CD8-positive, alpha-beta memory T cell (primary cell): ENCODE measurements around the gene EPHB3. TPM values are rescaled to one million over a fixed set of nuclear protein-coding genes. Genes with fewer than 3 reads are reported as not detected.

Experiments used
- CTCF ChIA-PET: fragments of 350-600 bp; sonication (Branson Sonifier 250); formaldehyde crosslinking; loops from one replicate; lab custom pipeline; 2021; ENCODE audit warnings: antibody characterized with exemption; lab: Charles Lee
- POLR2A ChIA-PET: fragments of 350-600 bp; sonication (Branson Sonifier 250); formaldehyde crosslinking; loops from one replicate; lab custom pipeline; 2021; ENCODE audit warnings: antibody characterized with exemption; lab: Charles Lee
- DNase-seq, 5 donors: peaks; one replicate each; pipeline versions ENCODE4 v3.0.0 to v3.0.0-alpha.2; 2020 to 2022; ENCODE audit warnings: mixed read lengths in 1 of 5
- H3K27ac ChIP-seq: one replicate; pipeline ENCODE4 v1.7.0; 2013; ENCODE audit warnings: low read depth, mild to moderate bottlenecking, low read length, moderate library complexity
- H3K27me3 ChIP-seq: 2 replicates; pipeline ENCODE4 v1.7.0; 2013; ENCODE audit warnings: low read length, mild to moderate bottlenecking; ENCODE audit not compliant: insufficient read depth, poor library complexity, severe bottlenecking
- H3K36me3 ChIP-seq: 2 replicates; pipeline ENCODE4 v1.7.0; 2013; ENCODE audit warnings: mild to moderate bottlenecking, low read length, moderate library complexity; ENCODE audit not compliant: insufficient read depth
- H3K4me1 ChIP-seq: 2 replicates; pipeline ENCODE4 v1.7.0; 2013; ENCODE audit warnings: mild to moderate bottlenecking, low read length, moderate library complexity; ENCODE audit not compliant: insufficient read depth
- H3K4me3 ChIP-seq: 2 replicates; pipeline ENCODE4 v1.7.0; 2013; ENCODE audit warnings: mild to moderate bottlenecking, low read length
- H3K9me3 ChIP-seq: 2 replicates; pipeline ENCODE4 v1.7.0; 2013; ENCODE audit warnings: mild to moderate bottlenecking, low read length
- H3K27ac Mint-ChIP-seq, 8 donors: one replicate each; pipeline ENCODE4 v1.8.0; 2020 to 2021; ENCODE audit warnings: mixed read lengths in 8 of 8, mild to moderate bottlenecking in 6 of 8, inconsistent platforms in 3 of 8, moderate library complexity in 3 of 8
- H3K27me3 Mint-ChIP-seq, 2 donors: one replicate each; pipeline ENCODE4 v1.8.0; 2020 to 2021; ENCODE audit warnings: mixed read lengths in 2 of 2, mild to moderate bottlenecking in 1 of 2, moderate library complexity in 1 of 2
- H3K36me3 Mint-ChIP-seq, 3 donors: one replicate each; pipeline ENCODE4 v1.8.0; 2020 to 2021; ENCODE audit warnings: mixed read lengths in 3 of 3, inconsistent platforms in 1 of 3, mild to moderate bottlenecking in 1 of 3
- H3K4me1 Mint-ChIP-seq, 3 donors: one replicate each; pipeline ENCODE4 v1.8.0; 2020 to 2021; ENCODE audit warnings: mixed read lengths in 3 of 3, inconsistent platforms in 1 of 3, mild to moderate bottlenecking in 1 of 3
- H3K4me3 Mint-ChIP-seq, 7 donors: one replicate each; pipeline ENCODE4 v1.8.0; 2020 to 2021; ENCODE audit warnings: mixed read lengths in 7 of 7, mild to moderate bottlenecking in 6 of 7, moderate library complexity in 4 of 7, inconsistent platforms in 2 of 7
- H3K9me3 Mint-ChIP-seq, 5 donors: one replicate each; pipeline ENCODE4 v1.8.0; 2020 to 2022; ENCODE audit warnings: mixed read lengths in 5 of 5, mild to moderate bottlenecking in 3 of 5, moderate library complexity in 2 of 5, inconsistent platforms in 1 of 5
- polyA plus RNA-seq: library from polyadenylated mRNA; unstranded; fragments of 300-500 nt; fragmentation: Illumina TruSeq; gene quantifications from one replicate; pipeline ENCODE4 v1.2.3, GENCODE V29; 2021
- total RNA-seq, 2 experiments: library from RNA; stranded (reverse); gene quantifications; one replicate each; pipeline ENCODE4 v1.2.3, GENCODE V29; 2021

The EPHB3 gene
- total and polyA plus RNA-seq, 3 experiments from 2014 or later, result 0.04 to 0.31 TPM; not detected in 1

DNA sequence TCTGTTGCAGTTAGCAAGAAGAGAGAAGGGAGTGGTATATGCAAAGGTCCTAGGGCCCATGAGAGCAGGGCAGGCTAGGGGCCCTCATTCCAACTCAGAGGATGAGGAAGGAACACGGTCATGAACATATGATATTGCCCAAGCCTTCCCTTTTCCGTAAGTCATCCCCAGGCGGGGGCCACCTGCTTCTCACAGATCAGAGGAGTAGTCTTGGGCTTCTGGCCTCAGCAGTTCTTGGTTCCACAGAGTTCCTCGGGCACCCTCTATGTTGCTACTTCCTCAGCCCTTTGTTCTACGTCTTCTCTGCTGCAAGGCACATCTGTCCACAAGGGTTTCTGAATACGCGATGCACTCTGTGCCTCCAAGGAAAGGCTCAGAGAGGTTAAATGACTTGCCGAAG lies 25.3 kb downstream of the EPHB3 start:
- no peaks in the 10 kb centered on the region for H3K36me3 ChIP-seq
- CTCF ChIA-PET, result no interaction called here
- H3K27ac ChIP-seq, result no peak overlapping the region
- no peaks in the 10 kb centered on the region for H3K9me3 Mint-ChIP-seq
- H3K36me3 Mint-ChIP-seq, result no peaks in the 10 kb centered on the region
- no peak overlapping the region for H3K27ac Mint-ChIP-seq
- no peak for DNase-seq
- peaks cover 5 to 13% (median 10%) of the 10 kb centered on the region in 3 donors for H3K4me1 Mint-ChIP-seq
- POLR2A ChIA-PET, result no interaction called here
- peaks cover 3% of the 10 kb centered on the region for H3K27me3 ChIP-seq
- H3K4me1 ChIP-seq, result no peaks in the 10 kb centered on the region
- H3K9me3 ChIP-seq, result no peaks in the 10 kb centered on the region
- peaks cover 20 to 33% of the 10 kb centered on the region in 2 donors for H3K27me3 Mint-ChIP-seq
- no peak overlapping the region for H3K4me3 Mint-ChIP-seq
- H3K4me3 ChIP-seq, result no peak overlapping the region

DNA sequence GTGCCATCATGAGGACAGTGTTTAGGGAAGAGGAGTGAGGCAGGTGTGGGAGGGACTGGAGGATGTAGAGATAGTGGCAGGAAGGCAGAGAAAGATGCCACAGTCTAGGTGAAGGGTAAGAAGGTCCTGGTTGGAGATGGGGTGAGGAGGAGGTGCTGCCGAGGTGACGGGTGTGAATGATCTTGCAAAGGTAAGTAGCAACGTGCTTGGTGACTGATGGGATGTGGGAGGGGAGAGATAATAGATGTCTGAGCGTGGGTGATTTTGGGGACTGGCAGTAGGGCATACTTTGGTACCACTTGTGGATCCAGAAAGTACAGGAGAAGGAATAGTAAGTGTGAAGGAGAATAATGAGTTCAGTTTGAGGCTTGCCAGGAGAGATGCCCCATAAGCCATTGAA lies 27.2 kb downstream of the EPHB3 start:
- Histone ChIP-seq H3K4me3 (no peak overlapping the region), H3K9me3 (no peaks in the 10 kb centered on the region), H3K27ac (no peak overlapping the region), H3K4me1 (no peaks in the 10 kb centered on the region), H3K27me3 (no peaks in the 10 kb centered on the region), H3K36me3 (no peaks in the 10 kb centered on the region)
- Mint-ChIP-seq H3K36me3 (no peaks in the 10 kb centered on the region), H3K9me3 (no peaks in the 10 kb centered on the region), H3K27ac (no peak overlapping the region), H3K27me3 (peaks cover 9 to 20% of the 10 kb centered on the region in 2 donors), H3K4me3 (no peak overlapping the region), H3K4me1 (peaks cover 0 to 6% (median 3%) of the 10 kb centered on the region in 3 donors)
- no peak for DNase-seq
- POLR2A ChIA-PET, result no interaction called here
- CTCF ChIA-PET, result no interaction called here

- H3K9me3 Mint-ChIP-seq, result no peaks in the 10 kb centered on the region
- ChIA-PET POLR2A (no interaction called here), CTCF (no interaction called here)
- H3K36me3 Mint-ChIP-seq, result no peaks in the 10 kb centered on the region
- Histone ChIP-seq H3K27me3 (no peaks in the 10 kb centered on the region), H3K27ac (no peak overlapping the region), H3K4me1 (no peaks in the 10 kb centered on the region), H3K9me3 (no peaks in the 10 kb centered on the region), H3K36me3 (no peaks in the 10 kb centered on the region), H3K4me3 (no peak overlapping the region)
- DNase-seq, result no peak
- H3K4me3 Mint-ChIP-seq, result no peak overlapping the region
- H3K4me1 Mint-ChIP-seq, result no peaks in the 10 kb centered on the region
- H3K27me3 Mint-ChIP-seq, result peaks cover 8 to 18% of the 10 kb centered on the region in 2 donors
- no peak overlapping the region for H3K27ac Mint-ChIP-seq
Measured at GRCh38 chr3:184590795-184591194, 29.2 kb downstream of the EPHB3 start.

DNA sequence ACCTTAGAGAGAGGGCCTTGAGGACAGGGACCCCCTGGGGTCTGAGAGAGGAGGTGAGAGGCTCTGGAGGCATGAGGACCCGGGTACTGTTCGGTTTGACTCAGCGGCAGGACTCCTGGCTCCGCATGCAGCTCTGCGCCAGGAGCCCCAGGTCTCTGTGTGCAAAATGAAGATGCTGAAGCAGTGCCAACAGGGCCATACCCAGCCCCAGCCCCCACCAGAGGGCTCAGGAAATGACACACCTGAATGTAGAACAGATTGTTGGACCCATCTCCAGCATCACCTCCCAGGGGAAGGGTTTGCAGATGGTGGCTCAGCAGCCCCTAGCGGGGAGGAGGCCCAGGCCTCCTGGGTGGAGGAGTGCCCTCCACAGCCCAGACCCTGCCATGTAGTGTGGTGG lies 30.2 kb downstream of the EPHB3 start:
- Mint-ChIP-seq H3K27me3 (peaks cover 5 to 17% of the 10 kb centered on the region in 2 donors), H3K36me3 (no peaks in the 10 kb centered on the region), H3K4me1 (no peaks in the 10 kb centered on the region), H3K9me3 (no peaks in the 10 kb centered on the region), H3K4me3 (no peak overlapping the region), H3K27ac (no peak overlapping the region)
- no peak for DNase-seq
- Histone ChIP-seq H3K4me3 (no peak overlapping the region), H3K9me3 (no peaks in the 10 kb centered on the region), H3K36me3 (no peaks in the 10 kb centered on the region), H3K27me3 (no peaks in the 10 kb centered on the region), H3K4me1 (no peaks in the 10 kb centered on the region), H3K27ac (no peak overlapping the region)
- CTCF ChIA-PET, result no interaction called here
- POLR2A ChIA-PET, result no interaction called here

DNA sequence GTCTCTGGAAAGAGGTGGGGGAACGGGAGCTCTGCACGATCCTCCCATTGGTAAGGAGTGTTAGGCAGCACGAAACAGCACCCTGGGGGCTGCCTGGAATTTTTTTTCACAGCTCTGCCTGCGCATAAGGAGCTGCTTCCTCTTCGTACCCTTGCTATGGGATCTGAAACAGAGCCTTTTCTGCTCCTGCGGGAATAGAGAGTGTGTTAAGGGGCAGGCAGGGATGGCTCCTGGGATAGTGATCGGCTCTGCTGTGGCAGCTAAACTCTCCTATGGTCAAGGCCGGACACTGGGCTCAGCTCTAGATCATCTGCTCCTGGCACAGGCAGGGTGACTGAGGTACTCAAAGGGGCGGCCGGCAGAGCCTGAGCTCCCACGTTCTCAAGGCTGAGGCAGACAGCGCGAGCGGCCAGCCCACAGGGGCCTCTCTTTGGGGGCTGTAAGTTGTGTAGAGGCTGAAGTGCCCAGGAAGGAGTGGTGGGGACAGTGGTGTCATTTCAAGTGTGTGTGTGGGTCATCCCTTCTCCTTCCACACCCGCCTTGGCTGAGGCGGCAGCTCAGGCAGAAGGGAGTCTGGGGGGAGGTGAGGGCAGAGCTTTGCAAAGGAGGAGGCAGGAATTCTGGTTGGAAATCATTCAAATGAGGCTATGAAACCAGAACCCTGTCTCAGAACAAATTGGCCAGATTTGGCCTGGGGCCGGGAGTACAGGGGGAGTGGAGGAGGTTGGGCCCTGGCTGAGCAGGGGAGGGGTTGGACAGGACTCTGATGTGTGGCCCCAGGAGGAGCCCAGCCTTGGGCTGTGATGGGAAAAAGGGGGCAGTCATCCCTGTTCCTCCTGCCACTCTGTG lies 31.0 kb downstream of the EPHB3 start:
- Mint-ChIP-seq H3K9me3 (no peaks in the 10 kb centered on the region), H3K27ac (no peak overlapping the region), H3K4me3 (no peak overlapping the region), H3K36me3 (no peaks in the 10 kb centered on the region), H3K4me1 (no peaks in the 10 kb centered on the region), H3K27me3 (peaks cover 0 to 16% of the 10 kb centered on the region in 2 donors)
- Histone ChIP-seq H3K9me3 (no peaks in the 10 kb centered on the region), H3K4me3 (no peak overlapping the region), H3K4me1 (no peaks in the 10 kb centered on the region), H3K27ac (no peak overlapping the region), H3K36me3 (no peaks in the 10 kb centered on the region), H3K27me3 (no peaks in the 10 kb centered on the region)
- DNase-seq, result peak in 1 of 5 donors; percentile 33
- POLR2A ChIA-PET, result no interaction called here
- CTCF ChIA-PET, result interaction anchor here (1.2 kb wide), 1 partner anchor 31 kb away, joined by 3 read pairs; the partner anchor contains the start of gene EPHB3

DNA sequence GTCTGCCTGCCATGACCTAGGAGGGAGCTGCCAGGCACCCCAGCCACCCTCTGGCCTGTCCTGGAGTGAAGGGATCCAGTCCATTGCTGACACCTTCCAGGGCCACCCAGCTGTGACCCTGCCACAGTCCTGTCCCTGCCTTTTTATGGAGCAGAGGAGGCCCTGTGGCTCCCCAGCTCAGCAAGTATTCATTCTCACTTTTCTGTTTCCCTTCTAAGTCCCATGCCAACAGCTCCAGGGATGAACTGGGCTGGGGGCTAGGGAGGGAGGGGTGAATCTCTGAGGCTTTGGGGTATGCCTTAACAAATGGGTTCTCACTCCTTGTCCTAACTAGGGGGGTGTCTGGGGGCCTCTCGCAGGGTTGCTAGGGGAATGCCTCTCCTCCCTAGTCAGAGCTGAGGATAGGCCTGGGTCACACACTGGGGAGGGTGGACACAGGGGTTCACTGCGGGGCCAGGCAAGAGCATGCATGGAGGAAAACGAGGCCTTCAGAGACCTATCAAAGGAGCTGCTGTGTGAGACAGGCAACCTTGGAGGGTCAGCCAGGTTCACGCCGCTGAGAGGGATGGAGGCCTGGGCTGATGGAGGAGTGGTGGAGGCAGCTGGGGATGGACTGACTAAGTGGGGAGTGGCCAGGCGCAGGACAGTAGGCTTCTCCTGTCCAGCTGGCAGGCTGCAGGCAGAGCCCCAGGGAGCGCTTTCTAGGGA lies 31.8 kb downstream of the EPHB3 start:
- CTCF ChIA-PET, result interaction anchor here (1.2 kb wide), 1 partner anchor 32 kb away, joined by 3 read pairs; the partner anchor contains the start of gene EPHB3
- Histone ChIP-seq H3K27me3 (no peaks in the 10 kb centered on the region), H3K4me1 (no peaks in the 10 kb centered on the region), H3K27ac (no peak overlapping the region), H3K4me3 (no peak overlapping the region), H3K9me3 (no peaks in the 10 kb centered on the region), H3K36me3 (no peaks in the 10 kb centered on the region)
- Mint-ChIP-seq H3K36me3 (no peaks in the 10 kb centered on the region), H3K27me3 (peaks cover 0 to 16% of the 10 kb centered on the region in 2 donors), H3K27ac (no peak overlapping the region), H3K4me3 (no peak overlapping the region), H3K9me3 (no peaks in the 10 kb centered on the region), H3K4me1 (no peaks in the 10 kb centered on the region)
- DNase-seq, result peak in 1 of 5 donors; percentile 22
- POLR2A ChIA-PET, result no interaction called here

- no peaks in the 10 kb centered on the region for H3K4me1 Mint-ChIP-seq
- Histone ChIP-seq H3K9me3 (no peaks in the 10 kb centered on the region), H3K27me3 (no peaks in the 10 kb centered on the region), H3K4me1 (no peaks in the 10 kb centered on the region), H3K36me3 (no peaks in the 10 kb centered on the region), H3K27ac (no peak overlapping the region), H3K4me3 (no peak overlapping the region)
- H3K27ac Mint-ChIP-seq, result no peak overlapping the region
- CTCF ChIA-PET, result interaction anchor here (1.2 kb wide), 1 partner anchor 32 kb away, joined by 3 read pairs; the partner anchor contains the start of gene EPHB3
- POLR2A ChIA-PET, result no interaction called here
- no peaks in the 10 kb centered on the region for H3K36me3 Mint-ChIP-seq
- peaks cover 0 to 16% of the 10 kb centered on the region in 2 donors for H3K27me3 Mint-ChIP-seq
- no peaks in the 10 kb centered on the region for H3K9me3 Mint-ChIP-seq
- DNase-seq, result no peak
- no peak overlapping the region for H3K4me3 Mint-ChIP-seq
Measured at GRCh38 chr3:184593928-184594303, 32.3 kb downstream of the EPHB3 start.

DNA sequence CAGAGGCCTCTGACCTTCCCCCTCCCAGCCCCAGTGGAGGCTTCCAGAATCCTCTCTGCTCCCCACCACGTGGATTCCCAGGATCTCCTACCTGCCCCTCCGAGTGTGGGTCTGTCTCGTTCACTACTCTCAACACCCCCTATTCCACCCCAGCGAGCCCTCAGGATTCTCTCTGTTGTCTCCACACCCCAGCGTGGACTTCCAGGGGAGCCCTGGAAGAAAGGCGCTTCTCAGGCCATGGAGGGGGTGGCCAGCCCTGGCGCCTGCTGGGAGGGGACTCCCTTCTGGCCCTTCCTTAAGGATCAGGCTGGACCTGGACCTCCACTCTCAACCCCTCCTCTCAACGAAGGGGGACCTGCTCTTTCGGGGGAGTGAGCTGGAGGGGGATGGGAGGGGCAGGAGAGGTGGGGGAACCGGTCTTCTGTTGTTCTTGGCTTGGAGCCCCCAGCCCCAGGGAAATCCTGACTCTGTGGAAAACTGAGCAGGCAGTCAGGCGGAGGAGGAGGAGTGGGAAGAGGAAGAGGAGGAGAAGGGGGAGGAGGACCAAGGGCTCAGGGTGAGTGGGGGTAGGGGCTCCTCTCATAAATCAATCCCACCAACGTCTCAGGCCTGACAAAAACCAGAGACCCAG lies 32.9 kb downstream of the EPHB3 start:
- Mint-ChIP-seq H3K9me3 (no peaks in the 10 kb centered on the region), H3K4me1 (no peaks in the 10 kb centered on the region), H3K4me3 (no peak overlapping the region), H3K27me3 (peaks cover 3 to 16% of the 10 kb centered on the region in 2 donors), H3K27ac (no peak overlapping the region), H3K36me3 (no peaks in the 10 kb centered on the region)
- Histone ChIP-seq H3K27ac (no peak overlapping the region), H3K4me1 (no peaks in the 10 kb centered on the region), H3K9me3 (no peaks in the 10 kb centered on the region), H3K4me3 (no peak overlapping the region), H3K36me3 (no peaks in the 10 kb centered on the region), H3K27me3 (no peaks in the 10 kb centered on the region)
- POLR2A ChIA-PET, result no interaction called here
- no peak for DNase-seq
- CTCF ChIA-PET, result no interaction called here
